H1 (cell line): ENCODE results near the gene SIK1.
"Not testable (repeated sequence)": the region's sequence is repeated elsewhere in the genome, so short reads cannot be mapped to it uniquely, and the experiment has no call there.

Experiments
- CEBPB ChIP-seq: IDR thresholded peaks from 2 replicates; pipeline ENCODE4 v1.6.1; 2012; ENCODE audit warnings: low read depth, low read length
- CHD2 ChIP-seq: IDR thresholded peaks from 2 replicates; pipeline ENCODE4 v1.6.1; 2012; ENCODE audit warnings: low read length, improper control_type of control experiment
- EZH2 ChIP-seq: fragments of 200-600 bp; sonication (generic); IDR thresholded peaks from 2 replicates; pipeline ENCODE4 v1.7.1; 2012; ENCODE audit warnings: low read depth, mild to moderate bottlenecking, moderate library complexity, low read length, inconsistent platforms; ENCODE audit not compliant: severe bottlenecking
- FOSL1 ChIP-seq: IDR thresholded peaks from 2 replicates; pipeline ENCODE4 v1.6.1; 2011; ENCODE audit warnings: mild to moderate bottlenecking, low read depth, low read length, moderate library complexity; ENCODE audit not compliant: insufficient read depth
- POLR2A ChIP-seq, 2 experiments: IDR thresholded peaks; 1 replicate in 1 of 2; 2 replicates in 1 of 2; pipeline ENCODE4 v1.6.1; 2011; ENCODE audit warnings: low read depth in 2 of 2, low read length in 2 of 2, mild to moderate bottlenecking in 2 of 2; ENCODE audit errors: control extremely low read depth in 1 of 2
- SAP30 ChIP-seq: fragments of 300-600 bp; sonication (generic); IDR thresholded peaks from 2 replicates; pipeline ENCODE4 v1.7.1; 2012; ENCODE audit warnings: low read length, moderate library complexity, mild to moderate bottlenecking, inconsistent platforms; ENCODE audit not compliant: insufficient read depth, insufficient replicate concordance
- SIX5 ChIP-seq: IDR thresholded peaks from 2 replicates; pipeline ENCODE4 v1.6.1; 2011; ENCODE audit warnings: mild to moderate bottlenecking, low read depth, low read length
- SRF ChIP-seq: IDR thresholded peaks from 2 replicates; pipeline ENCODE4 v1.6.1; 2011; ENCODE audit warnings: mild to moderate bottlenecking, low read depth, low read length, moderate library complexity
- TBP ChIP-seq: IDR thresholded peaks from 2 replicates; pipeline ENCODE4 v1.6.1; 2011; ENCODE audit warnings: low read depth, low read length, improper control_type of control experiment
- YY1 ChIP-seq: IDR thresholded peaks from 2 replicates; pipeline ENCODE4 v1.6.1; 2011; ENCODE audit warnings: low read depth, mild to moderate bottlenecking, low read length
- TF ChIP-seq, protein P1 (sequence below), 3 experiments: IDR thresholded peaks; 1 replicate in 2 of 3; 2 replicates in 1 of 3; pipeline versions ENCODE4 v1.5.1 to v1.6.1; 2011; ENCODE audit warnings: low read length in 3 of 3, mild to moderate bottlenecking in 3 of 3, inconsistent platforms in 2 of 3, low read depth in 1 of 3, moderate library complexity in 1 of 3; ENCODE audit not compliant: insufficient read depth in 1 of 3; ENCODE audit errors: control extremely low read depth in 1 of 3
- TF ChIP-seq, protein P2 (sequence below): IDR thresholded peaks from 2 replicates; pipeline ENCODE4 v1.6.1; 2012; ENCODE audit warnings: low read length, inconsistent platforms

DNA sequence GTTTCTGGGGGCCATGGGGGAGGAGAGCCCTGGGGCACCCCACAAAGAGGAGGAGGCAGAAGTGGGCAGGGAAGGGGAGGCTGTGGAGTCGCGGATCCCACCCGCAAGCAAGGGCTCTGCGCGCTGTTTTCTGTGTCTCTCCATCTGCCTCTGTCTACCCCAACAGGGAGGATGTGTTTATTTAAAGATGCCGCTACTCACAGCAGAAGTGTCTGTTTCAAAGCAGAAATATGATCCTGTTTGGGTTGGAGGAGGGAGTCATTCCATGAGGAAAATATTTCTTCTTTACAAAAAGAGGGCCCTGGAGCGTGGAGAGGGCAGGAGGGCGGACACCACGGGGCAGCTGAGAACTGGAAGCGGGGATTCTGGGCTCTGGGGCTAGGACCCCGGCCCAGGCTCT, 25.8 kb downstream of the SIK1 start:
- TF ChIP-seq CHD2; YY1; CEBPB; FOSL1; SAP30; SIX5; EZH2; SRF; POLR2A (IDR thresholded peaks at IDR 0.05; ENCODE audit: control extremely low read depth in 1 of 2, low read depth in 2 of 2, low read length in 2 of 2); TBP: not testable (repeated sequence)
- TF ChIP-seq, protein P1, sequence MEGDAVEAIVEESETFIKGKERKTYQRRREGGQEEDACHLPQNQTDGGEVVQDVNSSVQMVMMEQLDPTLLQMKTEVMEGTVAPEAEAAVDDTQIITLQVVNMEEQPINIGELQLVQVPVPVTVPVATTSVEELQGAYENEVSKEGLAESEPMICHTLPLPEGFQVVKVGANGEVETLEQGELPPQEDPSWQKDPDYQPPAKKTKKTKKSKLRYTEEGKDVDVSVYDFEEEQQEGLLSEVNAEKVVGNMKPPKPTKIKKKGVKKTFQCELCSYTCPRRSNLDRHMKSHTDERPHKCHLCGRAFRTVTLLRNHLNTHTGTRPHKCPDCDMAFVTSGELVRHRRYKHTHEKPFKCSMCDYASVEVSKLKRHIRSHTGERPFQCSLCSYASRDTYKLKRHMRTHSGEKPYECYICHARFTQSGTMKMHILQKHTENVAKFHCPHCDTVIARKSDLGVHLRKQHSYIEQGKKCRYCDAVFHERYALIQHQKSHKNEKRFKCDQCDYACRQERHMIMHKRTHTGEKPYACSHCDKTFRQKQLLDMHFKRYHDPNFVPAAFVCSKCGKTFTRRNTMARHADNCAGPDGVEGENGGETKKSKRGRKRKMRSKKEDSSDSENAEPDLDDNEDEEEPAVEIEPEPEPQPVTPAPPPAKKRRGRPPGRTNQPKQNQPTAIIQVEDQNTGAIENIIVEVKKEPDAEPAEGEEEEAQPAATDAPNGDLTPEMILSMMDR (IDR thresholded peaks at IDR 0.05; ENCODE audit: control extremely low read depth in 1 of 3, insufficient read depth in 1 of 3, low read depth in 1 of 3, low read length in 3 of 3): not testable (repeated sequence)
- TF ChIP-seq, protein P2, sequence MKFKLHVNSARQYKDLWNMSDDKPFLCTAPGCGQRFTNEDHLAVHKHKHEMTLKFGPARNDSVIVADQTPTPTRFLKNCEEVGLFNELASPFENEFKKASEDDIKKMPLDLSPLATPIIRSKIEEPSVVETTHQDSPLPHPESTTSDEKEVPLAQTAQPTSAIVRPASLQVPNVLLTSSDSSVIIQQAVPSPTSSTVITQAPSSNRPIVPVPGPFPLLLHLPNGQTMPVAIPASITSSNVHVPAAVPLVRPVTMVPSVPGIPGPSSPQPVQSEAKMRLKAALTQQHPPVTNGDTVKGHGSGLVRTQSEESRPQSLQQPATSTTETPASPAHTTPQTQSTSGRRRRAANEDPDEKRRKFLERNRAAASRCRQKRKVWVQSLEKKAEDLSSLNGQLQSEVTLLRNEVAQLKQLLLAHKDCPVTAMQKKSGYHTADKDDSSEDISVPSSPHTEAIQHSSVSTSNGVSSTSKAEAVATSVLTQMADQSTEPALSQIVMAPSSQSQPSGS: not testable (repeated sequence)
